IPS-NIHi11 (cell line): Measurements from ENCODE around the gene SLC19A1.
"Not testable (repeated sequence)": the region's sequence is repeated elsewhere in the genome, so short reads cannot be mapped to it uniquely, and the experiment has no call there.

Experiments used
- DNase-seq: peaks from one replicate; pipeline ENCODE4 v3.0.0; 2012; ENCODE audit warnings: mixed read lengths, low spot score

Gene SLC19A1

DNA sequence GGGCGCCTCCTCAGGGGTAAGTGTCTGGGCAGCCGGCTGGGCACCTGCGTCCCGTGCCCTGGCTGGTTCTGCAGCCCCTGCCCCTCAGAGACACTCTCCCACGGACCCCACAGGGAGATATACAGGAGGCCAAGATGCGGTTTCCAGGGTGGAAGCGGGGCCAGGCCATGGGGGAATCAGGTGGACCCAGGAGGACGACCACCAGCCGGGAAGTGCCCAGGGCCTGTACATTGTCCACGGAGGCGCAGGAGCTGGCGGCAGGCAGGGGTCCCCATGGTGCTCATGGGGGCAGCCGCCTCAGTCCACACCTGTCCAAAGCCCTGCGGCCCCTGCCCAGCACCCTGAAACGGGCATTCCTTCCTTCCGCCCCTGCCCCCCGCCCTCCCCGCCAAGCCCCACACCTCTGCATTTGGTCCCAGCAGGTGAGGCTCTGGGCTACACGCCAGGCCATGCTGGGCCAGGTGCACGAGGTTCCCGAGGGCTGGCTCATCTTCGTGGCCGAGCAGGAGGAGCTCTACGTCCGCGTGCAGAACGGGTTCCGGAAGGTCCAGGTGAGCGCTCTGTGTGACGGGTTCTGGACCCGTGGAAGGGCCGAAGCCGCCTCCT, 36.7 kb downstream of the SLC19A1 start:
- no peak for DNase-seq

DNA sequence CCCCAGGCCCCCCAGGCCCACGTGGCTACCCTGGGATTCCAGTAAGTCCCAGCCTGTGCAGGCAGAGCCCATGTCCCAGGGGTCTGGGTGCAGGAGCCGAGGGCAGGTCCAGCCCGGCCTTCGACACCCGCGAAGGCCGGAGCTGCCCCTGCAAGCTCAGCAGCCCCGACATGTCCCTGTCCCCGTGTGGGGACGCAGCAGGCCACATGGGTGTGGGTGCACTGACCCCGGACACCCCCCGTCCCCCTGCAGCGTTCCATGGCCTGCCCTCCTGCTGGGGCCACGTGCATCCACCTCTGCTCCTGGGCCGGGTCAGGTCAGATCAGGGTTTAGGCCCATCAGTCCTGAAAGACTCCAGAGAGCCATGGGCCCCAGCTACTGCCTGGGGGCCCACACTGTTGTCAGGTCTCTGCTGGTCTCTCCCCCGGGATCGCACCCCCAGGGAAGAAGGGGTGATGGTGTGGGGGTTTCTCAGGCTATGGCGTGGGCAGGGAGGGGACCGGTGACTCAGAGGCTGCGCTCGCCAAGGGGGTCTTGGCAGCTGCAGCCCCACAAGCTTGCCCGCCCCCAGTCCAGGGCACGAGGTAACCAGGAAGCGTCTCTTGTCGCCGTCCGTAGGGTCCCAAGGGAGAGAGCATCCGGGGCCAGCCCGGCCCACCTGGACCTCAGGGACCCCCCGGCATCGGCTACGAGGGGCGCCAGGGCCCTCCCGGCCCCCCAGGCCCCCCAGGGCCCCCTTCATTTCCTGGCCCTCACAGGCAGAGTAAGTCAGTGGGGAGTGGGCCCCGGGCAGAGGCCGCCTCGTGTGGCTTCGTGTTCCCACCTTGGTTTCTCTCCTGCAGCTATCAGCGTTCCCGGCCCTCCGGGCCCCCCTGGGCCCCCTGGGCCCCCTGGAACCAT, 37.5 kb downstream of the SLC19A1 start:
- no peak for DNase-seq

DNA sequence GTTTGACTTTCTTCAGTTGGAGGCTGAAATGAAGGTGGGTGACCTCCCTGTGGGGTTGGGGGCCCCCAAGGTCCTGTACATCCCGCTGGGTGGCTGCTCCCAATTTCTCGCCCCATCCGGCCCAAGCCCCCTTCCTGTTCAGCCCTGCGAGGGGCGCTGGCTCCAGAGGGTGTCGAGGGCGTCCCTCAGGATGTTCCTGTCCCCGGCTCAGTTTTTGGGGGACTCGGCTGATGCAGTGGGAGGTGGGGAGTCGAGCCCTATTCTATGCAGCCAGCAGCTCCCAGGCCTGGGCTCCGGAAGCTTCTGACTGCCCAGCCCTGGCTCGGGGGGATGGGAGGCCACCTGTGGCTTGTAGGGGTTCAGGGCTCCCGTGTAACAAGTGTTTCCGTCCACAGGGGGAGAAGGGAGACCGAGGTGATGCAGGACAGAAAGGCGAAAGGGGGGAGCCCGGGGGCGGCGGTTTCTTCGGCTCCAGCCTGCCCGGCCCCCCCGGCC, 38.2 kb downstream of the SLC19A1 start:
- DNase-seq, result no peak

DNA sequence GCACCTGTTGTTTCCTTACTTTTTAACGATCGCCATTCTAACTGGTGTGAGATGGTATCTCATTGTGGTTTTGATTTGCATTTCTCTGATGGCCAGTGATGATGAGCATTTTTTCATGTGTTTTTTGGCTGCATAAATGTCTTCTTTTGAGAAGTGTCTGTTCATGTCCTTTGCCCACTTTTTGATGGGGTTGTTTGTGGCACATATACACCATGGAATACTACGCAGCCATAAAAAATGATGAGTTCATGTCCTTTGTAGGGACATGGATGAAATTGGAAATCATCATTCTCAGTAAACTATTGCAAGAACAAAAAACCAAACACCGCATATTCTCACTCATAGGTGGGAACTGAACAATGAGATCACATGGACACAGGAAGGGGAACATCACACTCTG, 39.0 kb downstream of the SLC19A1 start:
- not testable (repeated sequence) for DNase-seq

DNA sequence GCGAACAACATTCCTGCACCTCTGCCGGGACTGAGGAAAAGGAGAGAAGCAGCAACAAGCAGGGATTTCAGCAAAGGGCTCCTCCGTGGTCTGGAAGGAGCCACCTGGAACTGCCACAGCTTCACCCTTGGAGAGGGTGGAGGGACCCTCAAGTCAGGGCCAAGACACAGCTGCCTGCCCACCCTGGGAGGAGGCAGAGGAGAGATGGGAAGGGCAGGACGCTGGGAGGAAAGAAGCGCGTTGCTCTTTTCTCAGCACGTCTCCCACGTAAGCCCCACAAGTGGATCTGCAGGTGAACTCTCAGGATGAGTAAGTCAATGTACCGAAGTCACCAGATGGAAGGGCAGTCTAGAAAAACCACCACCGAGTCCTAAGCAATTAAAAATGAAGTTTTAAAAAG, 39.6 kb downstream of the SLC19A1 start:
- DNase-seq, result no peak

DNA sequence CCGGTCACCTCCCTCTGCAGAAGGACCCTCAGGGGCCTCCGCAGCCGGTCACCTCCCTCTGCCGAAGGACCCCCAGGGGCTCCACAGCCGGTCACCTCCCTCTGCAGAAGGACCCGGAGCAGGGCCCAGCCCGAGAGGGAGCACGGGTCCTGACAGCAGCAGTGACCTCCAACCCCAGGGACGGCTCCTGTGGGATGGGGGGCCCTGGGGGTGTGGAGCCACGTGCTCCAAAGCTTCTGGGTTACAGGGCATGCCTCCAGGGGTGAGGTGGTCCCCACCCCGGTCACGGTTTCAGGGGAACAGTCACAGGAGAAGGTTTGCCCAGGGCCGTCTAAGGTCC, 40.3 kb downstream of the SLC19A1 start:
- DNase-seq, result no peak

DNA sequence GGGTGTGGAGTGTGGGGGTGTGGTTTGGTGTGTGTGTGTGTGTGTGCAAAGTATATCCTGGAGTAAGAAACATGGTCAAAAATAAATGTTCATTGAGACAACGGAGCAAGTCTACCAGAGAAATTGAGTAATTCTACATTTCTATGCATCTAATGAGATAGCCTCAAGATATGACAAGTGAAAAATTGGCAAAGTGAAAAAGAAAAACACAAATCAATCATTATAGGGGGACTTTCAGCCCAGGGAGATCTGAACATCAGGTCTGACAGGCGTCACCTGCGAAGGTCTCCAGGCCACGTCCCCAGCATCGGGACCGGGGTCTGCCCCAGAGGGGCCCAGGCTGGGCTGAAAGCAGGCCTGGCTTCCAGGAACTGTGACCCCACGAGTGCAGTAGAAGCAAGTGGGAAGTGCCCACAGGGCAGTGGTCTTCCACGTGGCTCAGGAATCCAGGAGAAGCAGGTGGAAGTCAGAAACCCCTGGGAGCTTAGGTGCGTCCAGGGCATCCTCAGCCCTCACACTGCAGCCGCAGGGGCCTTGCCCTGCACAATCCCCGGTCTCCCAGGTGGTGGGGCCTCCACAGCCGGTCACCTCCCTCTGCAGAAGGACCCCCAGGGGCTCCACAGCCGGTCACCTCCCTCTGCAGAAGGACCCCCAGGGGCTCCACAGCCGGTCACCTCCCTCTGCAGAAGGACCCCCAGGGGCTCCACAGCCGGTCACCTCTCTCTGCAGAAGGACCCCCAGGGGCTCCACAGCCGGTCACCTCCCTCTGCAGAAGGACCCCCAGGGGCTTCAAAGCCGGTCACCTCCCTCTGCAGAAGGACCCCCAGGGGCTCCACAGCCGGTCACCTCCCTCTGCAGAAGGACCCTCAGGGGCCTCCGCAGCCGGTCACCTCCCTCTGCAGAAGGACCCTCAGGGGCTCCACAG, 40.9 kb downstream of the SLC19A1 start:
- not testable (repeated sequence) for DNase-seq

DNA sequence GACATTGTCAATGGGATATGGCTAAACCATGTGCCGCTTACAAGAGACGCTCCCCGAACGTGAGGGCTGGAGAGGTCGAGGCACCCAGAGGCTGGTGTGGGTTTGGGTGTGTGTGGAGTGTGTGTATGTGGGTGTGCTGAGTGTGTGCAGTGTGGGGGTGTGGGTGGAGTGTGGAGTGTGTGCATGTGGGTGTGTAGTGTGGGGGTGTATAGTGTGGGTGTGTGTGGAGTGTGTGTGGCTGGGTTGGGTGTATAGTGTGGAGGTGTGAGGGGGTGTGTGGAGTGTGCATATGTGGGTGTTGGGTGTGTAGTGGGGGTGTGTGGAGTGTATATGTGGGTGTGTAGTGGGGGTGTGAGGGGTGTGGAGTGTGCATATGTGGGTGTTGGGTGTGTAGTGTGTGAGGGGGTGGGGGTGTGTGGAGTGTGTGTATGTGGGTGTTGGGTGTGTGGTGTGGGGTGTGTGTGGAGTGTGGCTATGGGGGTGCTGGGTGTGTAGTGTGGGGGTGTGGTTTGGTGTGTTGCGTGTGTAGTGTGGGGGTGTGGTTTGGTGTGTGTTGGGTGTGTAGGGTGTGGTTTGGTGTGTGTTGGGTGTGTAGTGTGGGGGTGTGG, 42.2 kb downstream of the SLC19A1 start:
- no peak for DNase-seq

DNA sequence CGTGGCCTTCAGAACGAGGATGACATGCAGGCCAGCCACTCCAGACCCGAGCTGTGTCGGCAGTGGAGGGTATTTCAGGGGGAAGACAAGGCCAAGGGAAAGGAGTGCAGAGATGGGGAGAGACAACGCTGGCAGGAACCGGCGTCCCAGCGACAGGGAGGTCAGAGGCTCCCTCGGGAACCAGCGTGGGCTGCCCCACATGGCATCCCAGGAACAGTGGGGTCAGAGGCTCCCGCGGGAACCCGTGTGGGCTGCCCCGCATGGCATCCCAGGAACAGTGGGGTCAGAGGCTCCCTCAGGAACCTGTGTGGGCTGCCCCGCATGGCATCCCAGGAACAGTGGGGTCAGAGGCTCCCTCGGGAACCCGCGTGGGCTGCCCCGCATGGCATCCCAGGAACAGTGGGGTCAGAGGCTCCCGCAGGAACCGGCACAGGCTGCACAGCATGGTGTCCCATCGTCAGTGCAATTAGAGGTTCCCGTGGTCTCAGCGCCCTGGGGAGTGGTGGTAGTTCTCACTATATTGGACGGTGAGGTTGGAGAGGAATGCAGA, 43.0 kb downstream of the SLC19A1 start:
- DNase-seq, result no peak

DNA sequence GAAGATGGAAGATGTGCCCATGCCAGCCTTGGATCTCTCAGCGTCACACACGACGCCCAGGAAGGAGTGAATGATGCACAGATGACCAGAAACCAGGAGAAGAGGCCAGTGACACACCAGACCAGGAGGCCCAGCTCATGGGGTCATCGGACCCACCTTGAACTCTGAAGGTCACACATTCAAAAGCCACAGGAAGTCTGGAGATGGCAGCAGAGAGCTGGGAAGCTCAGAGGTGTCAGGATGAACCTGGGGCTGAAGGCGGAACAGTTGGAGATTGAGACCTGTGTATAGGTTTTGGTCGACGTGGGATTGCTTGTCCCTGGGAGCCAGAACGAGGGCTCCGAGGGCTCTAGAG, 43.6 kb downstream of the SLC19A1 start:
- no peak for DNase-seq

DNA sequence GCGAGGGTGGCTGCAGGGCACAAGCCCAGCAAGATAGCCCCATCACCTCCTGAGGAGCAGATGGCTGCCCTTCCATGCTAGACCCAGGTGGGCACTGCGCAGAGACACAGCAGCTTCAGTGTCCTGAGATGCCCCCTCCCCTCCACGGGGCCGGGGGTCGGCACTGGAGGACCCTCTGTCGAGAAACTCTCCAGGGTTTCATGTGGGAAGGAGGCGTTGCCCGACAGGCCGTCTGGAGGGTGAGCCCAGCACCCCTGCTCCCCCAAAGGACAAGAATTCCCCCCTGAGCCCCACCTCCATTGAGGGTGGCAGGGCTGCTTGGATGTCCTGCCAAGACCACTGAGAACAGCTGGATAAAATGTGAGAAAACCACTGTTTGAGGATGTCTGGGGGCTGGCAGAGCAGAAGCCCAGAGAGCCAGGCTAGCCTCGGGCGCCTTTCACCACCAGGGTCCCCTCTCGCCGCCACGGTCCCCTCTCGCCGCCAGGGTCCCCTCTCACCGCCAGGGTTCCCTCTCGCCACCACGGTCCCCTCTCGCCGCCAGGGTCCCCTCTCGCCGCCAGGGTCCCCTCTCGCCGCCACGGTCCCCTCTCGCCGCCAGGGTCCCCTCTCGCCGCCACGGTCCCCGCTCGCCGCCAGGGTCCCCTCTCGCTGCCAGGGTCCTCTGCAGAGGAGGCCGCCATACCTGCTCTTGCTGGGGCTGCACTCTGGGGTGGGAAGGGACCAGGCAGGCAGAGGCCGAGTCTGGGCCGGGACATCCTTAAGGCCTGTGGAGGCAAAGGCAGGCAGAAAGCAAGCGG, 44.2 kb downstream of the SLC19A1 start:
- DNase-seq, result no peak

- no peak for DNase-seq
These were observed 45.0 kb downstream of the SLC19A1 start for GRCh38 chr21:45496968-45497845.

GRCh38 chr21:45496151-45496967, 45.9 kb downstream of the SLC19A1 start:
- no peak for DNase-seq

DNA sequence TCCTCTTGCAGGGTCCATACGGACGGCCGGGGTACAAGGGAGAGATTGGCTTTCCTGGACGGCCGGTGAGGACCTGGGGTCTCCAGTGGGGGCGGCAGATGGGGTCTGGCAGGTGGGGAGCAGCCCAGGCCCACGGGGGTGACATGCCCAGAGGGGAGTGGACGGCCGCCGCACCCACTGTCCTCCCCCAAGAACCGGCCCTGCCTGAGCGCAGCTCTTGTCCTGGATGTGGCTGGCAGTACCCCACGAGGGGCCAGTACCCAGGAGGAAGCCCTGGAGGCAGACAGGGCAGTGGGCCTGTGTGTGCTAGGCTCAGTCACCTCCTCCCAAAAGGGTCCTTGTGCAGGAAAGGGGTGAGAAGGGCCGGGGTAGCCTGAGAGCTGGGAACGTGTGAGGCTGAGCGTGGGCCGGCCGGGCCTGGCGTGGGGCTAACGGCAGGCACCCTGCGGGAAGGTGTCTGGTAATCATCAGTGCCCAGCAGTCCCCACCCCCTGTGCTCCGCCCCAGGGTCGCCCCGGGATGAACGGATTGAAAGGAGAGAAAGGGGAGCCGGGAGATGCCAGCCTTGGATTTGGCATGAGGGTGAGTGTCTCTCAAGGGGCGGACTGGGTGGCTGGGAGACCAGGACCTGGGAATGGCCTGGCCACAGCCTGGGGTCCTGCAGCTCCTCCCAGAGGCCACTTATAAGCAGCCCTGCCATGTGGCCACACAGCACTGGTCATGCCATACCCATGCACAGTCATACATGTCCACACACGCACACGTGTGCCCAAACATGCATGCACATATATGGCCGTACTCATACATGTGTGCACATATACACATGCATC, 47.2 kb downstream of the SLC19A1 start:
- no peak for DNase-seq

DNA sequence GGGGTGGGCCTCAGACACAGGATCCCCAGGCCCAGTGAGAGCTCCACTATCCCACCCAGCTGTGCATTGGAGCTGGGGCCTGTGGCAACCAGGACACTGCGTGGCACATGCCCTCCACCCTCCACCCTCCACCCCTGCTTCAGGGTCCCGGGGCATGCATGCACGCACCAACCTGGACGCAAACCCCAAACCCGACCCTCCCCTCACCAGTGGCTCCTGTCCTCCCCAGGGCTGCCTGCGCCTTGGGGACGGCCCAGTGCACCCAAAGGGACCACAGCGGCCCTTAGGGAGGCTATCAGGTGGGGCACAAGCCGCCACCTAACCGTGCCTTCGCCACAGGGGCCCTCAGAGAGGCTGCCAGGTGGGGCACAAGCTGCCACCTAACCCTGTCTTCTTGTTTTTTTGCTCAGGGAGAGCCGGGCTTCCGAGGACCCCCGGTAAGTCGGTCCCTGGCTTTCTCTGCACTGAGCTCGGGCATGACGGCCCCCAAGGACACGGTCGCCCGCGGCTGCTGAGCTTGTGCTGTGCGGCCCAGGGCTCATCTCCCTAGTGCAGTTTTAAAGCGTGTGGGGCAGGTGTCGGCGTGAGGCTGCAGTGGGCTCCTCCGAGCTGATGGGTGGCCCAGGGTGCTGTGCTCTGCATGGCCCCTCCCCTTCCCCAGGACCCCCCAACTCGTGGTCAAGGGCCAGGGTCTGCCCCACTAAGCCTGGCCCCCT, 47.9 kb downstream of the SLC19A1 start:
- DNase-seq, result no peak

GRCh38 chr21:45493401-45494001, 48.7 kb downstream of the SLC19A1 start:
- DNase-seq, result no peak

DNA sequence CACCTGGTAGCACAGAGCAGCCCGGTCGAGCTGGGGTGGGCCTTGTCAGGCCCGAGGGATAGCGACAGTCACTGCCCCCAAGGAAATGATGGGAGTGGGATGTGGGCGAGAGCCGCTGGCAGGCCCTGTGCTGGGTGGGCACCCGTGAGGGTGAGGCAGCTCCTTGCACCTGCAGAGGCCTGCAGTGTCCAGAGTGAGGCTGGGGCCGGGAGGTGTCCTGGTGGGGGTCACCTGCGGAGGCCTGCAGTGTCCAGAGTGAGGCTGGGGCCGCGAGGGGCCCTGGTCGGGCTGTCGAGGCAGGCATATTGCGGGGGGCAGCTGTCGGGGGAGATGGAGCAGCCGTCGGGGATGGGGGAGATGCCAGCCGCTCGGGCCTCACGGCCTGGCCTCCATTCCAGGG, 49.5 kb downstream of the SLC19A1 start:
- no peak for DNase-seq
